Astrocyte of the cerebellum (primary cell): Measurements from ENCODE around the gene ELSPBP1.
"Not testable (repeated sequence)": the region's sequence is repeated elsewhere in the genome, so short reads cannot be mapped to it uniquely, and the experiment has no call there.

Experiments used
- DNase-seq: peaks from one replicate; pipeline ENCODE4 v3.0.0-alpha.2; 2011; ENCODE audit warnings: low read depth
- H3K4me3 ChIP-seq: 2 replicates; pipeline ENCODE4 v1.5.1; 2011; ENCODE audit warnings: mild to moderate bottlenecking, low read depth, low read length, moderate library complexity
- in situ Hi-C: cut with HindIII; loops from 2 replicates; pipeline ENCODE4 v1.10.0; 2017; ENCODE audit warnings: low sequenced_read_pairs
- TF ChIP-seq, protein P1 (sequence below): IDR thresholded peaks from 2 replicates; pipeline ENCODE4 v1.5.1; 2012; ENCODE audit warnings: low read length, low read depth, moderate library complexity, mild to moderate bottlenecking; ENCODE audit errors: missing control alignments

ELSPBP1 gene

DNA sequence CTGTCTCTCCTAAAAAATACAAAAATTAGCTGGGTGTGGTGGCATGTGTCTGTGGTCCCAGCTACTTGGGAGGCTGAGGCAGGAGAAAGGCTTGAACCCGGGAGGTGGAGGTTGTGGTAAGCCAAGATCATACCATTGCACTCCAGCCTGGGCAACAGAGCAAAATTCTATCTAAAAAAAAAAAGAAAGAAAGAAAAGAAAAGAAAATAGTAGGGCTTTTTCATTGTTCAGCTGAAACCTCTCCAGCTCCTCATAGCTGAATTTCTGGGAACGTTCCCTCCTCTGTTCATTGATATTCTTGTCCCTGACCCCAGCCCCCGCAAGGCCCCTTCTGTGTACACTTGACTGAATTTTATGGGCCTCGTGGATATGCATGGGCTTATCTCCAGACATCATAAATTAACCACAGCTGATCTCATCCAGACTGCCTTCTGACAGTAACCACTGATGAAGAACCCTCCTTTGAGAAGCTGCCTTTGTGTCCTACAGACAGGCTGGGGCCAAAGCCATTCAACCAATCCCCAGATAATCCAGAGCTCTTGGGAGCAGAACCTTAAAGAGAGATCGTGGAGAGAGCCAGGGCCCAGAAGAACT lies at the start of gene ELSPBP1:
TSS of gene ELSPBP1 (plus strand) at position 424 of the 594 bp plus-strand sequence. CDS start 14,036 bp downstream, outside the sequence.
- TF ChIP-seq, protein P1, sequence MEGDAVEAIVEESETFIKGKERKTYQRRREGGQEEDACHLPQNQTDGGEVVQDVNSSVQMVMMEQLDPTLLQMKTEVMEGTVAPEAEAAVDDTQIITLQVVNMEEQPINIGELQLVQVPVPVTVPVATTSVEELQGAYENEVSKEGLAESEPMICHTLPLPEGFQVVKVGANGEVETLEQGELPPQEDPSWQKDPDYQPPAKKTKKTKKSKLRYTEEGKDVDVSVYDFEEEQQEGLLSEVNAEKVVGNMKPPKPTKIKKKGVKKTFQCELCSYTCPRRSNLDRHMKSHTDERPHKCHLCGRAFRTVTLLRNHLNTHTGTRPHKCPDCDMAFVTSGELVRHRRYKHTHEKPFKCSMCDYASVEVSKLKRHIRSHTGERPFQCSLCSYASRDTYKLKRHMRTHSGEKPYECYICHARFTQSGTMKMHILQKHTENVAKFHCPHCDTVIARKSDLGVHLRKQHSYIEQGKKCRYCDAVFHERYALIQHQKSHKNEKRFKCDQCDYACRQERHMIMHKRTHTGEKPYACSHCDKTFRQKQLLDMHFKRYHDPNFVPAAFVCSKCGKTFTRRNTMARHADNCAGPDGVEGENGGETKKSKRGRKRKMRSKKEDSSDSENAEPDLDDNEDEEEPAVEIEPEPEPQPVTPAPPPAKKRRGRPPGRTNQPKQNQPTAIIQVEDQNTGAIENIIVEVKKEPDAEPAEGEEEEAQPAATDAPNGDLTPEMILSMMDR: no peak
- DNase-seq: no peak
- in situ Hi-C loops: no loop called here
- no peak within 1 kb of the TSS for H3K4me3 ChIP-seq

DNA sequence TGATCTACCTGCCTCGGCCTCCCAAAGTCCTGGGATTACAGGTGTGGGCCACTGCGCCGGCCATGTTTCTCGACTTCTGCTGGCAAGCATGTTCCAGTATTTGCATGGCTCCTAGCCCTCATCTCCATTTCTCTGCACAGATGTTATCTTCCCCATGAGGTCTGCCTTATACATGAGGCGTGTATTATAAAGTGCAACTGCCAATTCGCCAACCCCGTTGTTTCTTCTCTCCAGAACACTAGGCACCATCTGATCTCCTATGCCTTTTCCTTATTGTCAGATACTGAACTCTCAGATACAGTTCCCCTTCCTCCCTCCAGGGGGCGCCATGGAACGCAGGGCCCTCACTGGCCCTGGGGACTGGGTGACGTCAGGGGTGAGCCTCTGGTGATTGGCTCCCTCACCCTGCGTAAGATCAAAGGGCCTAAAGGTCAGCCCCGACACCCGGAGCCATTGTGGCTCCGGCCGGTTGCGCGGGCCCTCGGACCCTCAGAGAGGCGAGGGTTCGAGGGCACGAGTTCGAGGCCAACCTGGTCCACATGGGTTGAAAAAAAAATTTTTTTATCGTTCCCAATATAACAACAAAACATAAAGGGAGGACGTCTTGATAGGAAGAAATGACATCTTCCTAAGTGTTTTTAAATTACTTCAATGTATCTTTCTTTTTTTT lies 44.4 kb upstream of the ELSPBP1 start:
- DNase-seq, H3K4me3 ChIP-seq, in situ Hi-C loops: not testable (repeated sequence)

DNA sequence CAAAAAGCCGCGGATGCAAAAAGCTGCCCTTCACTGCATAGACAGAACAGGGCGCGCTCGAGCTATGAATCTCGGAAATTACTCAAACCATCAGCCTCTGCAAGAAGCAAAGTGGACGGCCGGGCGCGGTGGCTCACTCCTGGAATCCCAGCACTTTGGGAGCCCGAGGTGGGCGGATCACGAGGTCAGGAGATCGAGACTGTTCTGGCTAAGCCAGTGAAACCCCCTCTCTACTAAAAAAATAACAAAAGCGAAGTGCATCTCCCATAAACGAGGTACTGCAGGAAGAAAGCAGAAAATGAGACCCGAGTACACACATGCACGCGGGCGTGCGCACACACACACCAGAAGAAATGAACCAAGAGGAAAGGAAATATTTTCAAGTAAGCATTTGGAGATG lies 42.3 kb upstream of the ELSPBP1 start:
- H3K4me3 ChIP-seq, DNase-seq, in situ Hi-C loops: not testable (repeated sequence)

DNA sequence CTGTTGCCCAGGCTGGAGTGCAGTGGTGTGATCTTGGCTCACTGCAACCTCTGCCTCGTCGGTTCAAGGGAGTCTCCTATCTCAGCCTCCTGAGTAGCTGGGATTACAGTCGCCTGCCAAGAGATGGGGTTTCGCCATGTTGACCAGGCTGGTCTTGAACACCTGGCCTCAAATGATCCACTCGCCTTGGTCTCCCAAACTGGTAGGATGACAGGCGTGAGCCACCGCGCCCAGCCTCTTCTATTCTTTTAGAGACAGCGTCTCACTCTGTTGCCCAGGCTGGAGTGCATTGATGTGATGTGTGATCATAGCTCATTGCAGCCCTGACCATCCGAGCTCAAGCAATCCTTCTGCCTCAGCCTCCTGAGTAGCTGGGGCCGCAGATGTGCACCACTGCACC lies 38.5 kb upstream of the ELSPBP1 start:
- in situ Hi-C loops, H3K4me3 ChIP-seq, DNase-seq: not testable (repeated sequence)

DNA sequence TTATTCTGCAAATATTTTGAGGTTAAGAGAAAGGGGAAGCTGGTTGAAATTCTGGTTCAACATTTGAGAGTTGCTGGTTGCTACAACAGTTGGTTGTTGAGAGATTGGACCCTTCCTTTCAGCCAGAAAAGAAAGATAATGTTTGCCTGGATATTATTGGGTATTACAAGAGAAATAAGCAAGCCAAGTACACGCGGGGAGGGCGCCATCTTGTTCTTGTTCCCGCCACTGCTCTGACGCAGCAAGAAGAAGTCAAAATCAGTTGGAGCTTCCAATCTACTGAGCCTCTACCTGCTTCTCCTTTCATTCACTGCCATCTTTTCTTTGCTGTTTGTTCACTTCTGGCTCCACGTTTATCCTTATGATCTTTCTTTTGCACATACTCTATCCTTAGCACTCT lies 20.9 kb upstream of the ELSPBP1 start:
- in situ Hi-C loops: no loop called here
- no peak overlapping the region for H3K4me3 ChIP-seq

DNA sequence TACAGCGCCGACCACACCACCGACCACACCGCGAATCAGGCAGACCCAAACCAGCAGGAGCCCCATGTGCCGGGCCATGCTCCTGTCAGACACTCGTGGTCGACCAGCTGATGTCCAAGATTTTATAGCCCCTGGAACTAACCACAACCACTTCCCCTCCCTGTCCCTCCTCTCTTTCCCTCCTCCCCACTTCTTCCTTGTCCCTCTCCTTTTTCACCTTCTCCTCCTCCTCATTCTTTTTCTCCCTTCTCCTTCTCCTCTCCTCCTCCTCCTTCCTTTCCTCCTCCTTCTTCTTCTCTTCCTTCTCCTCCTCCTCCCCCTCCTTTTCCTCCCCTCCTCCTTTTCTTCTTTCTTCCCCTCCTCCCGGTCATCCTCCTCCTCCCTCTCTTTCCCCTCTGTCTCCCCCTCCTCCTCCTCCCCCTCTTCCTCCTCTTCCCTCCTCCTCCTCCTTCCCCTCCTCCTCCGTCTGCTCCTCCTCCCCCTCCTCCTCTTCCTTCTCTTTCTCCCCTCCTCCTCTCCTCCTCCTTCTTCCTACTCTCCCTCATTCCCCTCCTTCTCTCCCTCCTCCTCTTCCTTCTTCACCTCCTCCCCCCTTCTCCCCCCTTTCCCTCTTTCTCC lies 3.1 kb upstream of the ELSPBP1 start:
- in situ Hi-C loops: no loop called here
- H3K4me3 ChIP-seq: no peak overlapping the region
- no peak for DNase-seq

More for the DNA sequence above, 20.9 kb upstream of the ELSPBP1 start:
- no peak for DNase-seq
- TF ChIP-seq, protein P1: no peak

DNA sequence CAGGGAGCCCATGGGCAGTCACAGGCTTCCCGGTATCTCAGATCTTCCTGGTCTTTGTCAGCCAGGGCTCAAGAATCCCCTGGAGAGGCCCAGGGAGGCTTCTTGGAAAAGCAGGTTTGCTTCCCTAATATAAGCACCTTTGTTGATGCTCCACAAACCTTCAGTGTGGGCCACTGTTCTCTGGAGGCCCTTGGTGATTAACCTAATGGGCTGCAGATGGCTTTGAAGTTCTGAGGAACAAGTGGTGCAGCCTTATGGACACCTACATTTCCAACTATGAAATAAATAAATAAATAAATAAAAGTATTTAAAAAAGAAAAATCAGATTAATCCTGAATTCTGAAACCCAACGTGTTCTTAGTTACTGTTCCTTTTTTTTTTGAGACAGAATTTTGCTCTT lies 2.4 kb upstream of the ELSPBP1 start, which contains the start of gene BSPH1:
TSS of gene BSPH1 (minus strand) at position 101 of the 400 bp plus-strand sequence. CDS start at position 12, 89 bp downstream.
- in situ Hi-C loops: no loop called here
- no peak within 1 kb of the TSS for H3K4me3 ChIP-seq
- TF ChIP-seq, protein P1: no peak
- no peak for DNase-seq

More for the DNA sequence above, 3.1 kb upstream of the ELSPBP1 start:
- TF ChIP-seq, protein P1: no peak

DNA sequence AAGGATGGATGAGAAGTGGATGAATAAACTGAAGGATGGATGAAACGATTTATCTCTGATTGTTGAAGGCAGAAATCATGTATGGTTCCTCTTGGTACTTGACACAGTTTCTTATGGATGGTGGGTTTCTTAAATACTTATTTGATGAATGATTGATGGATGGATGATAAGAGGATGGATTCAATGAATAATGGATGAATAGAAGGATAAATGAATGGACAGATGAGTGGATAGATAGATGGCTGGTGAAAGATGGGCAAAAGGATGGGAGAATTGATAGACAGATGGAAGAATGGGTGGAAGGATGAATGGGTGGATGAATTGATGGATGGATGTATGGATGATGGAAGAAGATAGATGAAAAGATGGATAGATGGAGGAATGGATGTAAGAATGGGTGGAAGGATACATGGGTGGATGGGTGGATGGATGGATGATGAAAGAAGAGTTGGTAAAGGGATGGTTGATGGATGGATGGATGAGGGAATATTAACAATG lies 1.8 kb downstream of the ELSPBP1 start:
- no peak for DNase-seq
- in situ Hi-C loops: no loop called here
- no peak overlapping the region for H3K4me3 ChIP-seq
- TF ChIP-seq, protein P1: no peak
